Heart right ventricle (tissue), 16 donors: ENCODE data around the gene ITGA7. TPM values are rescaled to one million over a fixed set of nuclear protein-coding genes. Genes with fewer than 3 reads are reported as not detected.

Source experiments
- ATAC-seq, 8 donors: fragments of 200-7000 bp; cut with Tn5 transposase; one replicate each; pipeline ENCODE4 v1.9.1; 2020; ENCODE audit warnings: mild to moderate bottlenecking in 8 of 8, moderate library complexity in 8 of 8, moderate number of reproducible peaks in 1 of 8
- DNase-seq, 2 donors: peaks; one replicate each; pipeline ENCODE4 v3.0.0-alpha.2; 2020
- H3K27ac ChIP-seq, 10 donors: fragments of 200-600 bp; sonication (generic) in 2 of 10; one replicate each; pipeline versions ENCODE4 v1.5.0 to v1.8.0; 2020 to 2022; ENCODE audit warnings: mild to moderate bottlenecking in 3 of 10
- H3K27me3 ChIP-seq, 7 donors: fragments of 200-600 bp; one replicate each; pipeline ENCODE4 v1.8.0; 2021 to 2022; ENCODE audit warnings: mild to moderate bottlenecking in 2 of 7
- H3K36me3 ChIP-seq, 9 donors: fragments of 200-600 bp; sonication (generic) in 1 of 9; one replicate each; pipeline versions ENCODE4 v1.5.0 to v1.8.0; 2020 to 2022; ENCODE audit warnings: mild to moderate bottlenecking in 2 of 9
- H3K4me1 ChIP-seq, 9 donors: fragments of 200-600 bp; sonication (generic) in 1 of 9; one replicate each; pipeline versions ENCODE4 v1.5.0 to v1.8.0; 2020 to 2022; ENCODE audit warnings: mild to moderate bottlenecking in 4 of 9
- H3K4me3 ChIP-seq, 10 donors: fragments of 200-600 bp; sonication (generic) in 2 of 10; one replicate each; pipeline versions ENCODE4 v1.5.0 to v1.8.0; 2020 to 2022; ENCODE audit warnings: mild to moderate bottlenecking in 7 of 10, moderate library complexity in 2 of 10
- H3K9me3 ChIP-seq, 11 donors: fragments of 200-600 bp in 10 of 11; sonication (generic) in 2 of 11; one replicate each; pipeline versions ENCODE4 v1.5.0 to v1.8.0; 2013 to 2022; ENCODE audit warnings: mild to moderate bottlenecking in 2 of 11, control low read depth in 1 of 11, moderate library complexity in 1 of 11
- CTCF ChIP-seq, 9 donors: fragments of 200-600 bp; sonication (generic) in 2 of 9; IDR thresholded peaks; one replicate each; pipeline versions ENCODE4 v1.5.0 to v1.8.0; 2021 to 2022; ENCODE audit warnings: antibody characterized with exemption in 9 of 9, mild to moderate bottlenecking in 5 of 9, moderate library complexity in 1 of 9
- WGBS, 2 donors: extraction: QIAGEN DNeasy Blood & Tissue Kit; methylation state at CpG; one replicate each; pipeline ENCODE4 v1.1.7; 2013; ENCODE audit warnings: inconsistent platforms in 1 of 2; 5-methylcytosine and 5-hydroxymethylcytosine counted together
- intact Hi-C, 10 donors: fragments of 100-400 bp; cut with DNase I; formaldehyde crosslinking; loops; one replicate each; pipeline versions ENCODE4 v1.11.1 to v1.14.2; 2022
- polyA plus RNA-seq, 2 donors: library from polyadenylated mRNA; stranded (reverse); fragments of 200-250 nt; gene quantifications; one replicate each; pipeline ENCODE4 v1.2.3, GENCODE V29; 2013
- total RNA-seq, 10 donors: library from RNA; stranded (reverse); fragmentation: NEBNext Ultra II Directional in 3 of 10; extraction: Animal tissue kit (Norgen Biotek cat#: 25700) in 3 of 10; gene quantifications; one replicate each; pipeline versions ENCODE4 v1.2.1 to v1.2.4, GENCODE V29; 2021 to 2023
- donor health status: Arrhythmogenic right ventricular cardiomyopathy.
- donor health status: ischemic (EF 13 %, LVEDD 7.1; RV severe dilation, severe dysfunction).
- donor health status: healthy with polysubstance abuse.
- donor health status: DM: no; HTN: yes; CAD: no.
- donor health status: DM: no; HTN: no; CAD: no.
- donor health status: ischemic (EF 25% LVEDD 6.9; RV normal size, moderate dysfunction).
- donor health status: ischemic (EF 25% LVEDD 5.7; RV mildly dilated, moderate dysfunction).
- donor health status: healthy.
- donor health status: DM: yes; HTN: yes; CAD: no.
- donor health status: Ischemic cardiomyopathy.
- donor health status: ischemic (EF 35%, LVEDD 5.7; RV mildly dilated, moderate dysfunction).
- donor health status: nonischemic (EF 11% LVEDD 7.7; RV severe dilation, severe dysfunction).
- donor health status: DM: yes; HTN: yes; CAD: no.
- donor health status: PGD.
- donor health status: ischemic (EF 29% LVEDD 5.4; RV normal size, mild dysfunction).
- donor health status: nonischemic (EF 23%, LVEDD 6.1; RV moderate dilation, normal function).

The ITGA7 gene
- total and polyA plus RNA-seq, 12 donors = 247 to 750 (median 502) TPM

- no peaks in the 10 kb centered on the region for H3K9me3 ChIP-seq
- peaks cover 0 to 40% (median 0%) of the 10 kb centered on the region in 9 donors for H3K36me3 ChIP-seq
- ATAC-seq = peak in 2 of 8 donors; percentile 0 to 3
- WGBS, 2 donors = 66 to 75% methylated on average over 8 of the region's 8 CpGs
- H3K27me3 ChIP-seq = peaks cover 0 to 20% (median 0%) of the 10 kb centered on the region in 7 donors
- peaks cover 2 to 76% (median 42%) of the 10 kb centered on the region in 9 donors for H3K4me1 ChIP-seq
- H3K4me3 ChIP-seq = peak overlapping the region in 6 of 10 donors; percentile 21 to 87 (median 74)
- no peak for DNase-seq
- intact Hi-C loops = loop anchor here in 1 of 10 donors (2.0 kb wide), 1 partner anchor 22 kb away; a partner anchor contains a TSS
- peak overlapping the region; percentile 20 to 98 (median 89) for H3K27ac ChIP-seq
- TF ChIP-seq CTCF (IDR thresholded peaks at IDR 0.05) = no peak
These were observed 4.8 kb downstream of the ITGA7 start for GRCh38 chr12:55702861-55703260.

- intact Hi-C loops = no loop called here
- WGBS, 2 donors = 69 to 70% methylated on average over 20 to 21 of the region's 21 CpGs
- peaks cover 2 to 65% (median 42%) of the 10 kb centered on the region in 9 donors for H3K4me1 ChIP-seq
These were observed 7.3 kb downstream of the ITGA7 start for GRCh38 chr12:55700255-55701018.

GRCh38 chr12:55699471-55700055 lies 8.1 kb downstream of the ITGA7 start:
- no peaks in the 10 kb centered on the region for H3K9me3 ChIP-seq
- ATAC-seq = no peak
- 67% methylated on average over 5 of the region's 5 CpGs for WGBS, 2 donors
- intact Hi-C loops = no loop called here
- no peak overlapping the region for H3K4me3 ChIP-seq
- H3K27ac ChIP-seq = peak overlapping the region in 5 of 10 donors; percentile 23 to 95 (median 55)
- no peak for DNase-seq
- no peaks in the 10 kb centered on the region for H3K27me3 ChIP-seq
- TF ChIP-seq CTCF (IDR thresholded peaks at IDR 0.05) = no peak
- H3K4me1 ChIP-seq = peaks cover 2 to 56% (median 41%) of the 10 kb centered on the region in 9 donors
- peaks cover 0 to 73% (median 13%) of the 10 kb centered on the region in 9 donors for H3K36me3 ChIP-seq

More at GRCh38 chr12:55700255-55701018, 7.3 kb downstream of the ITGA7 start:
- Histone ChIP-seq H3K27ac (peak overlapping the region in 6 of 10 donors; percentile 23 to 95 (median 55)), H3K36me3 (peaks cover 0 to 64% (median 13%) of the 10 kb centered on the region in 9 donors), H3K27me3 (no peaks in the 10 kb centered on the region), H3K9me3 (no peaks in the 10 kb centered on the region), H3K4me3 (peak overlapping the region in 1 of 10 donors; percentile 3)
- DNase-seq (peak in 1 of 2 donors; percentile 59), ATAC-seq (peak in 6 of 8 donors; percentile 6 to 52 (median 26))
- TF ChIP-seq CTCF (IDR thresholded peaks at IDR 0.05) = no peak

GRCh38 chr12:55698965-55699364 lies 8.7 kb downstream of the ITGA7 start:
- DNase-seq (no peak), ATAC-seq (no peak)
- Histone ChIP-seq H3K9me3 (no peaks in the 10 kb centered on the region), H3K4me1 (peaks cover 2 to 50% (median 35%) of the 10 kb centered on the region in 9 donors), H3K27ac (peak overlapping the region in 3 of 10 donors; percentile 55 to 95 (median 68)), H3K36me3 (peaks cover 0 to 79% (median 18%) of the 10 kb centered on the region in 9 donors), H3K27me3 (no peaks in the 10 kb centered on the region), H3K4me3 (no peak overlapping the region)
- no peak for TF ChIP-seq CTCF (IDR thresholded peaks at IDR 0.05)
- WGBS, 2 donors = 89 to 94% methylated on average over 1 of the region's 1 CpG
- intact Hi-C loops = no loop called here
